Right atrium auricular region (tissue), 2 donors: Measurements from ENCODE around the gene MMS19. TPM values are rescaled to one million over a fixed set of nuclear protein-coding genes. Genes with fewer than 3 reads are reported as not detected.

Source experiments
- DNase-seq: peaks from one replicate; pipeline ENCODE4 v3.0.0-alpha.2; 2019; ENCODE audit warnings: low spot score
- H3K27ac ChIP-seq, 2 donors: fragments of 200-600 bp; sonication (generic); 1 replicate in 1 of 2; 2 replicates in 1 of 2; pipeline ENCODE4 v1.5.1; 2016 to 2019
- H3K27me3 ChIP-seq, 2 donors: fragments of 200-600 bp; sonication (generic); one replicate each; pipeline versions ENCODE4 v1.5.1 to v1.6.0; 2017 to 2019
- H3K36me3 ChIP-seq: fragments of 200-600 bp; sonication (generic); one replicate; pipeline ENCODE4 v1.5.1; 2016
- H3K4me1 ChIP-seq, 2 donors: fragments of 200-600 bp; sonication (generic); one replicate each; pipeline versions ENCODE4 v1.5.1 to v1.6.0; 2017 to 2019
- H3K4me3 ChIP-seq, 2 donors: fragments of 200-600 bp; sonication (generic); 1 replicate in 1 of 2; 2 replicates in 1 of 2; pipeline ENCODE4 v1.5.1; 2017 to 2019; ENCODE audit warnings: mild to moderate bottlenecking in 1 of 2, moderate library complexity in 1 of 2
- H3K9me3 ChIP-seq, 2 donors: fragments of 200-600 bp; sonication (generic); one replicate each; pipeline ENCODE4 v1.5.1; 2019
- CTCF ChIP-seq, 2 donors: fragments of 200-600 bp; sonication (generic); IDR thresholded peaks; one replicate each; pipeline ENCODE4 v1.5.1; 2019; ENCODE audit warnings: antibody characterized with exemption in 2 of 2
- total RNA-seq, 2 donors: library from RNA; depleted of rRNA; stranded (reverse); fragments of >200 nt; gene quantifications; one replicate each; pipeline ENCODE4 v1.1.0, GENCODE V29; 2016

The MMS19 gene
- total RNA-seq, 2 donors from 2014 or later, result 48.0 to 51.8 TPM

- H3K36me3 ChIP-seq, result no peaks in the 10 kb centered on the region
- DNase-seq, result no peak
- no peak for TF ChIP-seq CTCF (IDR thresholded peaks at IDR 0.05)
- H3K4me3 ChIP-seq, result no peak overlapping the region
- H3K27ac ChIP-seq, result peak overlapping the region; percentile 2 to 90
- H3K4me1 ChIP-seq, result peaks cover 0 to 50% of the 10 kb centered on the region in 2 donors
- no peaks in the 10 kb centered on the region for H3K27me3 ChIP-seq
- H3K9me3 ChIP-seq, result no peaks in the 10 kb centered on the region
Measured at GRCh38 chr10:97538839-97539238, 40.6 kb upstream of the MMS19 start.

- no peak for DNase-seq
- Histone ChIP-seq H3K9me3 (no peaks in the 10 kb centered on the region), H3K4me1 (peaks cover 0 to 50% of the 10 kb centered on the region in 2 donors), H3K4me3 (no peak overlapping the region), H3K27ac (peak overlapping the region; percentile 2 to 90), H3K36me3 (no peaks in the 10 kb centered on the region), H3K27me3 (no peaks in the 10 kb centered on the region)
- TF ChIP-seq CTCF (IDR thresholded peaks at IDR 0.05), result no peak
Measured at GRCh38 chr10:97538411-97538810, 40.2 kb upstream of the MMS19 start.

DNA sequence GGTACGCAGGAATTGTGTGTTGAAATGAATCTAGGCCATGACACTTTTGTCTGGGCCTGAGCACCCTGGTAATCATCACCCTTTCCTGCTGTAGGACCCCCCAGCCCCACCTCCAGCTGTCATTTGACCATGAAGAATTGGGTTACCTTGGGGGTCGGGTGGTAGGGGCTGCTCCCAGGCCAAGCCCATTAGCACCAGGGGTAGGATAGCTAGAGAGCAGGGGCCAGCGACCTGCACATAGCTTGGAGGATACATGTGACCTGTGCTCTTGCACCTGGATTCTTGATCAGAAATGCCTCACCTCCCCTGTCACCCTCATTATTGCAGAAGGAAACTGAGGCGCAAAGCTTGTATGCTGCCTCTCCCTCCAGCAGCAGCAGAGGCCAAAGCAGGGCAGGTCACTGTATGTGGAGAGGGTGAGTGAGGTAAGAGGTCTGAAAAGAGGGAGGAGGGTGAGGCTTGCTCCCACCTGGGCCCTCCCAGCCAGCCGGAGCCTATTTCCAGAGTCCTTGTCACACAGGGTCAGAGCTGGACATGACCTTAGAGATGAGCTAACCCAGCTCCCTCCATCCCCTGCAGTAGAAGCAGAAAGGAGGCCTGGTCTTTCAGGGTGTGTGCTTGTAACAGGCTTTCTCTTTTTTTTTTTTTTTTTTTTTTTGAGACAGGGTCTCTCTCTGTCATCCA is 39.1 kb upstream of the MMS19 start:
- peaks cover 0 to 46% of the 10 kb centered on the region in 2 donors for H3K4me1 ChIP-seq
- H3K4me3 ChIP-seq, result no peak overlapping the region
- no peaks in the 10 kb centered on the region for H3K27me3 ChIP-seq
- no peak overlapping the region for H3K27ac ChIP-seq
- H3K9me3 ChIP-seq, result no peaks in the 10 kb centered on the region
- no peak for TF ChIP-seq CTCF (IDR thresholded peaks at IDR 0.05)
- DNase-seq, result no peak
- no peaks in the 10 kb centered on the region for H3K36me3 ChIP-seq

DNA sequence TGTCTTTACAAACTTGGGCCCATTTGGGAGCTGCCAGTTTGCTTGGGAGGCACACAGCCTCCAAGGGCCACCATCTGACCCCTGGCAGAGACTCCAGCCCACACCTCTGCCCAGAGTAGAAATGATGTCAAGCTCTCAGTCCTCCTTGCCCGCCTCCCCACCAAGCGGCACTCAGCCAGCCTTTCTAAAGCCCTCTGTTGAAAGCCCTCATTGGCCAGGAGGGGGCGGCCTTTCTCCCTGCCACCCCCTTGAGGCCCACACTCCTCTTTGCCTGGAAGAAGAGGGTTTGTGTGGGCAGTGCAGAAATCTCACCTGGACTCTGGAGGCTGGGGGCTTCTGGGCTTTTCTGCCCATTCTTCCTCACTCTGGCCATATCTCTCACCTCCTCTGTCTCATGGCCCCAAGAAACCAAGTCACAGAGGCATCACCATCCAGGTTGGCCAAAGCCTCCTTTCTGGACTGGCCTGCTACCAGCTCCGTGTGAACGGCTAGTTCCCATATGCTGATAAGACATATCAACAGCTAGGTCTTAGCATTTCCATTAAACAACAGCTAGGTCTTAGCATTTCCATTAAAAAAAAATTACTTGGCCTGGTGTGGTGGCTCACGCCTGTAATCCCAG is 36.6 kb upstream of the MMS19 start:
- no peaks in the 10 kb centered on the region for H3K27me3 ChIP-seq
- no peak for DNase-seq

GRCh38 chr10:97533888-97534287 is 35.7 kb upstream of the MMS19 start:
- Histone ChIP-seq H3K4me1 (peaks cover 0 to 13% of the 10 kb centered on the region in 2 donors), H3K36me3 (no peaks in the 10 kb centered on the region), H3K9me3 (no peaks in the 10 kb centered on the region), H3K4me3 (no peak overlapping the region), H3K27ac (no peak overlapping the region), H3K27me3 (no peaks in the 10 kb centered on the region)
- no peak for DNase-seq
- TF ChIP-seq CTCF (IDR thresholded peaks at IDR 0.05), result no peak

More for the DNA sequence above, 36.6 kb upstream of the MMS19 start:
- Histone ChIP-seq H3K9me3 (no peaks in the 10 kb centered on the region), H3K36me3 (no peaks in the 10 kb centered on the region), H3K4me3 (no peak overlapping the region), H3K4me1 (peaks cover 0 to 22% of the 10 kb centered on the region in 2 donors), H3K27ac (no peak overlapping the region)
- TF ChIP-seq CTCF (IDR thresholded peaks at IDR 0.05), result peak in 1 of 2 donors; percentile 56
